ENCODE measurements around the gene PEX16.
A peak's percentile ranks its signal among the peaks of the same experiment; 100 is the strongest.

Gene PEX16

GRCh38 chr11:45917623-45918330 is at the start of gene PEX16:
Gene PEX16 (minus strand): TSS chr11:45917877. CDS start chr11:45917811, 66 bp downstream.
- peak; percentile 92 for DNase-seq

GRCh38 chr11:45964911-45965389 is 47.3 kb upstream of the PEX16 start:
- peak; percentile 55 for DNase-seq

GRCh38 chr11:45961751-45962240 is 44.1 kb upstream of the PEX16 start:
- no peak for DNase-seq

- no peak for DNase-seq
Observed at GRCh38 chr11:45960387-45961095, 42.9 kb upstream of the PEX16 start.

- no peak for DNase-seq
Observed at GRCh38 chr11:45959851-45960250, 42.2 kb upstream of the PEX16 start.

GRCh38 chr11:45949992-45950407 is 32.3 kb upstream of the PEX16 start:
- no peak for DNase-seq

- no peak for DNase-seq
Observed at GRCh38 chr11:45948356-45948755, 30.7 kb upstream of the PEX16 start.

GRCh38 chr11:45947885-45948284 is 30.2 kb upstream of the PEX16 start:
- DNase-seq = no peak

GRCh38 chr11:45945397-45945999 is 27.8 kb upstream of the PEX16 start:
- no peak for DNase-seq

GRCh38 chr11:45942381-45942780 is 24.7 kb upstream of the PEX16 start:
- DNase-seq = no peak

GRCh38 chr11:45941285-45941684 is 23.6 kb upstream of the PEX16 start:
- DNase-seq = no peak

- no peak for DNase-seq
Observed at GRCh38 chr11:45939836-45940235, 22.2 kb upstream of the PEX16 start.

GRCh38 chr11:45937916-45938315 is 20.2 kb upstream of the PEX16 start:
- DNase-seq = no peak

- DNase-seq = no peak
Observed at GRCh38 chr11:45936511-45937054, 18.9 kb upstream of the PEX16 start.

- DNase-seq = no peak
Observed at GRCh38 chr11:45935349-45936064, 17.8 kb upstream of the PEX16 start.

GRCh38 chr11:45934580-45935318 is 17.1 kb upstream of the PEX16 start:
- DNase-seq = no peak

- no peak for DNase-seq
Observed at GRCh38 chr11:45933846-45934579, 16.3 kb upstream of the PEX16 start.

- DNase-seq = no peak
Observed at GRCh38 chr11:45933131-45933831, 15.6 kb upstream of the PEX16 start.

GRCh38 chr11:45932217-45932616 is 14.5 kb upstream of the PEX16 start:
- no peak for DNase-seq

GRCh38 chr11:45931739-45932138 is 14.1 kb upstream of the PEX16 start:
- DNase-seq = no peak

Data from RPMI8226 (cell line).